Thyroid gland (tissue), 4 donors: ENCODE data around the gene HNRNPL.

Experiments used
- CTCF ChIP-seq, 6 experiments: fragments of 200-600 bp in 3 of 6; fragments of 450-650 bp in 3 of 6; sonication (generic) in 3 of 6; IDR thresholded peaks; one replicate each; pipeline ENCODE4 v1.5.1; 2016 to 2019; ENCODE audit warnings: antibody characterized with exemption in 6 of 6, mild to moderate bottlenecking in 2 of 6, inconsistent platforms in 1 of 6, moderate library complexity in 1 of 6
- POLR2A ChIP-seq, 2 donors: fragments of 450-650 bp; IDR thresholded peaks; one replicate each; pipeline ENCODE4 v1.6.1; 2017; ENCODE audit warnings: antibody characterized with exemption in 2 of 2, mild to moderate bottlenecking in 2 of 2, moderate library complexity in 1 of 2

- TF ChIP-seq CTCF (IDR thresholded peaks at IDR 0.05), result no peak
- no peak for TF ChIP-seq POLR2A (IDR thresholded peaks at IDR 0.05)
Observed at GRCh38 chr19:38861368-38861767, 11.6 kb upstream of the HNRNPL start.
